ENCODE results near the gene AUP1. TPM values are rescaled to one million over a fixed set of nuclear protein-coding genes. Genes with fewer than 3 reads are reported as not detected.
A peak's percentile ranks its signal among the peaks of the same experiment; 100 is the strongest.

Gene AUP1
- total RNA-seq, 4 donors from 2014 or later: 112 to 148 (median 115) TPM

DNA sequence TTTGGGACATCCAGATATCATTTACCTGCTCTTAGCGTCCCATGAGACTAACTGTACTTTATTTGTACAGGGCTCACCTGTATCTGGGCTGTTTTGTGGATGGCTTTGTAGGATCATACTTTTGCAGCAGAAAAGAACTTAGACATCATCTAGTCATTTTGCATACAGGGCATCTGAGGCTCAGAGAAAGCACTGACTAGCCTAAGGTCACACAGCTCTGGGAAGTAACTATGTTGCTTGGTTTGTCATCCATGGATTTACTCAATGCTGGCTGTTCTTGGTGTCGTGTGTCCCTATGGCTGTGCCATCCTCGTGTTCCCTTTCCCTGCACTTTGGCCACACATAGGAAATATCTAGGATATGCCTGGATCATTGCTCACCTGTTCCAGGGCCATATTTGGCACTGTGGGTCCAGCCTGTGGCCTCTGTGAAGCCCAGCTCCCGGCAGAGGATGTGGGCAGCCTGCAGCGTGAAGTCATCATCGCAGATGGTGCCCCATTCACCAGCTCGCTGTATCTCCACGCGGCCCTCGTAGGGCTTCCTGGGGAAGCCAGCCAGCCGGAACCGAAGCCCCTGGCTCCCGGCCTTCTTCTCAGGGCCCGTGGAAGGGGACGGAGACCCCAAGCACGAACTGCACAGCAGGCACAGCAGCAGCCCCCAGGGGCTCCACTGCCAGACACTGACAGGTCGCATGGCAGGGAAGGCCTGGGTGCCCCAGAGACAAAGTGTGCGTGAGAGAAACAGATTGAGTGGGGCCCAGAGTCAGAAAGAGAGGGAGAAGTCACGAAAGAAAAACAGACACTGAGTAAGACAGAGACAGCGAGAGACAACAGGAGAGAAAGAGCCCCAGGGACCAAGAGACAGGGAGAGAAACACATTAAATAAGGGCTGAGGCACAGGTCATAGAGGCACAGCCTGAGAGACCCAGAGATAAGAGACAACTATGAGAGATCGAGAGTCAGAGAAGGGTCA is 22.7 kb upstream of the AUP1 start:
- TF ChIP-seq, protein P1, sequence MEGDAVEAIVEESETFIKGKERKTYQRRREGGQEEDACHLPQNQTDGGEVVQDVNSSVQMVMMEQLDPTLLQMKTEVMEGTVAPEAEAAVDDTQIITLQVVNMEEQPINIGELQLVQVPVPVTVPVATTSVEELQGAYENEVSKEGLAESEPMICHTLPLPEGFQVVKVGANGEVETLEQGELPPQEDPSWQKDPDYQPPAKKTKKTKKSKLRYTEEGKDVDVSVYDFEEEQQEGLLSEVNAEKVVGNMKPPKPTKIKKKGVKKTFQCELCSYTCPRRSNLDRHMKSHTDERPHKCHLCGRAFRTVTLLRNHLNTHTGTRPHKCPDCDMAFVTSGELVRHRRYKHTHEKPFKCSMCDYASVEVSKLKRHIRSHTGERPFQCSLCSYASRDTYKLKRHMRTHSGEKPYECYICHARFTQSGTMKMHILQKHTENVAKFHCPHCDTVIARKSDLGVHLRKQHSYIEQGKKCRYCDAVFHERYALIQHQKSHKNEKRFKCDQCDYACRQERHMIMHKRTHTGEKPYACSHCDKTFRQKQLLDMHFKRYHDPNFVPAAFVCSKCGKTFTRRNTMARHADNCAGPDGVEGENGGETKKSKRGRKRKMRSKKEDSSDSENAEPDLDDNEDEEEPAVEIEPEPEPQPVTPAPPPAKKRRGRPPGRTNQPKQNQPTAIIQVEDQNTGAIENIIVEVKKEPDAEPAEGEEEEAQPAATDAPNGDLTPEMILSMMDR (IDR thresholded peaks at IDR 0.05 in 4 of 5, conservative IDR thresholded peaks at IDR 0.05 in 1 of 5): no peak
- no peak for TF ChIP-seq POLR2A (IDR thresholded peaks at IDR 0.05)
- H3K27ac ChIP-seq: peak overlapping the region in 2 of 4 donors; percentile 76 to 78
- ATAC-seq: no peak
- peaks cover 24 to 47% (median 46%) of the 10 kb centered on the region in 3 donors for H3K27me3 ChIP-seq
- H3K4me3 ChIP-seq: no peak overlapping the region
- no peak for DNase-seq
- in situ Hi-C loops (cut with MboI; ENCODE audit: low sequenced_read_pairs in 4 of 4) (no loop called here), intact Hi-C loops (cut with DNase I; ENCODE audit: low total_unique reads) (no loop called here)
- no peaks in the 10 kb centered on the region for H3K9me3 ChIP-seq
- no peaks in the 10 kb centered on the region for H3K36me3 ChIP-seq
- peaks cover 4 to 20% of the 10 kb centered on the region in 2 donors for H3K4me1 ChIP-seq

DNA sequence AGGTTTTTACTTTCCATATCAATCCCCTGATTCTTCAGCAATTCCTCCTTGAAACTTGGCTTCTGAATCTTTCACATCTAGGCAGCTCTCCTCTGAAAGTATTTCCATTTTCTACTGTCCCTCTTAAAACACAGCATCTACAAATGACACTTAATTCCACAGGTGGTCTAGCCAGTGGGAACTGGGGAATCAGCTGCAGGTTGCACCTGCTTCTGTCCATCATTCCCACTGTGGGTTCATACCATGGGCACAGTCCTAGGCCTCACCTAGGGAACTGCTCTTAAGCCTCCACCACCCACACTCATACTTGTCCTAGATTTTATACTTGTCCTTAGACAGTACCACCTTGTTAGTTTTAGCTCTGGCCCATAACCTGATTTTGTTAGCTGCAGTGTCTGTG is 22.0 kb upstream of the AUP1 start:
- in situ Hi-C loops (cut with MboI; ENCODE audit: low sequenced_read_pairs in 4 of 4): no loop called here
- TF ChIP-seq, protein P1 (IDR thresholded peaks at IDR 0.05 in 4 of 5, conservative IDR thresholded peaks at IDR 0.05 in 1 of 5): no peak
- TF ChIP-seq POLR2A (IDR thresholded peaks at IDR 0.05): no peak
- peaks cover 4 to 20% of the 10 kb centered on the region in 2 donors for H3K4me1 ChIP-seq

DNA sequence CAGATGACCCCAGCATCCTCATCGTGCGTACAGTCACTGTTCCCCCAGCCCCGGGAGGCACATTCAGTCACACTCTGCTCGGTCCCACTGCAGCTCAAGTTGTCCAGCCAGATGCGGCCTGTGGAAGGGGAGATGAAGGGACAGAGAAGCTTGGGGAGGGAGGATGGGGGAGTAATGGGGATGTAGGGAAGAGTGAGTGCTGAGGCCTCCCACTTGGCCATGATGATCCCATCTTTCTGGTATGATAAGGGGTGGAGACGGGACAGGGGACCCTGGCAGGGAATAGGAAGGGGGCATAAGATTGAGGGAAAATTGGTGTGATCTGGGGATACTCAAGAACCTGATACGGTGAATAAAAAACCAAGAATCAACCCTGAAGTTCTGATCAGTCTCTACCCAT is 20.7 kb upstream of the AUP1 start:
- H3K36me3 ChIP-seq: no peaks in the 10 kb centered on the region
- H3K4me3 ChIP-seq: no peak overlapping the region
- DNase-seq (no peak), ATAC-seq (no peak)
- TF ChIP-seq POLR2A (IDR thresholded peaks at IDR 0.05): no peak
- in situ Hi-C loops (cut with MboI; ENCODE audit: low sequenced_read_pairs in 4 of 4): no loop called here
- H3K27me3 ChIP-seq: peaks cover 24 to 40% (median 37%) of the 10 kb centered on the region in 3 donors
- H3K4me1 ChIP-seq: peaks cover 4 to 18% of the 10 kb centered on the region in 2 donors
- intact Hi-C loops (cut with DNase I; ENCODE audit: low total_unique reads): no loop called here
- no peaks in the 10 kb centered on the region for H3K9me3 ChIP-seq
- H3K27ac ChIP-seq: no peak overlapping the region

More for the DNA sequence above, 22.0 kb upstream of the AUP1 start:
- Histone ChIP-seq H3K27me3 (peaks cover 24 to 47% (median 46%) of the 10 kb centered on the region in 3 donors), H3K9me3 (no peaks in the 10 kb centered on the region), H3K4me3 (no peak overlapping the region), H3K36me3 (no peaks in the 10 kb centered on the region), H3K27ac (no peak overlapping the region)
- DNase-seq (no peak), ATAC-seq (no peak)
- intact Hi-C loops (cut with DNase I; ENCODE audit: low total_unique reads): no loop called here

DNA sequence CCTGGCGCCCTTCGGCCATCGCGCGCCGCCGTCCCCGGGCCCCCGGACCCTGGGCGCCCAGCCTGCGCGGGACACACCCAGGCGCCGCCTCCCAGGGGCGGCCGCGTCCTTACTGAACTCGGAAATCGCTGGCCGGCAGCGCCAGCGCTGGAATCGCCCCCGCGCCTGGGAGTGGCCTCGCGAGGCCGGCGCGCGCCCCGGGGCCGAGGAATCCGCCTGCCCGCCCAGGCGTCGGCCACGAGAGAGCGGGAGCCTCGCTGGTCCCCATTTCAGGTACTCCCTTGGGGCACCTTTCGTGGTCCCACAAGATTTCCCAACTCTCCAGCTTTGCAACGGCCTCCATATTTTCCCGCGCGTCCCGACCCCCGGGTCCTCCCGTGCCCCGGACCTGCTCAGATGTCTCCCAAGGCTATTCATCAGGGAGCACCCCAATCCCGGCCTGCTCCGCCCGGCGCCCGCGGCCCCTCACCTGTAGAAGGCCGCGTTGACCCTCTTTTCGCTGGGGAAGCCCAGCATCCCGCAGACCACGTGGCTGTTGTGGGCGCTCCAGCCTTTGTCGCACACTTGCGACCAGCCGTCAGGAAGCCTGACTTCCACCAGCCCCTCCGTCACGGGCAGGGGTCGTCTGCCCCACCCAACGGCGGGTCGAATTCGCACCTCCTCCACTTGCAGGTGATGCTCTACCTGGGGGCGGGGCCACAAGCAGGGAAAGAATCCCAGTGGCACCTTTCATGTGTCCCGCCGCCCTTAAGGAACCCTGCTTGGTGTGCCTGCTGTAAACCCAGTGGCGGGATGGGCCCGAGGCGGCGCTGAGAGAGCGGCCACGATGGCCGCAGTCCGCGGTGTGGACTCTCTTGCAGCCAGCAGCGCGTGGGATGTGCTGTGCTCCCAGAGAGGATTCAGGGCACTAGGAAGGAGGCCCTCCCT is 19.7 kb upstream of the AUP1 start:
- H3K4me3 ChIP-seq: peak overlapping the region; percentile 55 to 70 (median 63)
- ATAC-seq: peak; percentile 45 to 70
- H3K27me3 ChIP-seq: peaks cover 17 to 30% (median 26%) of the 10 kb centered on the region in 3 donors
- no peak for DNase-seq
- intact Hi-C loops (cut with DNase I; ENCODE audit: low total_unique reads) (loop anchor here (1.0 kb wide), 1 partner anchor 42 kb away; the partner anchor contains the start of gene PCGF1), in situ Hi-C loops (cut with MboI; ENCODE audit: low sequenced_read_pairs in 4 of 4) (loop anchor here in 1 of 4 donors (25.0 kb wide), 1 partner anchor 1312 kb away; the partner anchor contains the start of genes CCT7 and PRADC1)
- H3K4me1 ChIP-seq: peaks cover 4 to 13% of the 10 kb centered on the region in 2 donors
- H3K9me3 ChIP-seq: no peaks in the 10 kb centered on the region
- TF ChIP-seq, protein P1 (IDR thresholded peaks at IDR 0.05 in 4 of 5, conservative IDR thresholded peaks at IDR 0.05 in 1 of 5): no peak
- no peak for TF ChIP-seq POLR2A (IDR thresholded peaks at IDR 0.05)
- peak overlapping the region; percentile 32 to 65 (median 53) for H3K27ac ChIP-seq
- H3K36me3 ChIP-seq: no peaks in the 10 kb centered on the region

Data from gastrocnemius medialis (tissue), 4 donors.